GM19324 (cell line): ENCODE results near the gene HOXB7.

Experiments used
- ATAC-seq: cut with Tn5 transposase; IDR thresholded peaks from one replicate; pipeline ENCODE4 v1.9.1; 2021; ENCODE audit warnings: mild to moderate bottlenecking, moderate library complexity; ENCODE audit not compliant: unreplicated experiment, low FRiP score

HOXB7 gene

GRCh38 chr17:48610282-48611211, at the start of gene HOXB7:
Gene HOXB7 (minus strand): TSS chr17:48611017. CDS start chr17:48610918, 99 bp downstream.
- ATAC-seq: no peak

- no peak for ATAC-seq
These were observed 45.1 kb upstream of the HOXB7 start for GRCh38 chr17:48655913-48656312.

GRCh38 chr17:48649741-48650140, 38.9 kb upstream of the HOXB7 start:
- no peak for ATAC-seq

- ATAC-seq: no peak
These were observed 37.1 kb upstream of the HOXB7 start for GRCh38 chr17:48647963-48648245.

- ATAC-seq: no peak
These were observed 36.5 kb upstream of the HOXB7 start for GRCh38 chr17:48647103-48647962.

GRCh38 chr17:48646183-48647102, 35.6 kb upstream of the HOXB7 start:
- peak; percentile 47 for ATAC-seq

- no peak for ATAC-seq
These were observed 34.9 kb upstream of the HOXB7 start for GRCh38 chr17:48645639-48646182.

GRCh38 chr17:48644910-48645557, 34.2 kb upstream of the HOXB7 start:
- no peak for ATAC-seq

GRCh38 chr17:48644159-48644558, 33.3 kb upstream of the HOXB7 start:
- no peak for ATAC-seq

- ATAC-seq: no peak
These were observed 32.8 kb upstream of the HOXB7 start for GRCh38 chr17:48643697-48644012.

- no peak for ATAC-seq
These were observed 32.3 kb upstream of the HOXB7 start for GRCh38 chr17:48642843-48643696.

- ATAC-seq: no peak
These were observed 31.4 kb upstream of the HOXB7 start for GRCh38 chr17:48642059-48642842.

GRCh38 chr17:48641541-48642058, 30.8 kb upstream of the HOXB7 start:
- ATAC-seq: no peak

- no peak for ATAC-seq
These were observed 30.0 kb upstream of the HOXB7 start for GRCh38 chr17:48640858-48641180.

- no peak for ATAC-seq
These were observed 29.4 kb upstream of the HOXB7 start for GRCh38 chr17:48639982-48640857.

GRCh38 chr17:48639136-48639535, 28.3 kb upstream of the HOXB7 start:
- ATAC-seq: no peak
